Measurements from ENCODE around the gene MOCS2. TPM values are rescaled to one million over a fixed set of nuclear protein-coding genes. Genes with fewer than 3 reads are reported as not detected.

Gene MOCS2
- total RNA-seq, 1 donor from 2014 or later: 22.5 TPM

DNA sequence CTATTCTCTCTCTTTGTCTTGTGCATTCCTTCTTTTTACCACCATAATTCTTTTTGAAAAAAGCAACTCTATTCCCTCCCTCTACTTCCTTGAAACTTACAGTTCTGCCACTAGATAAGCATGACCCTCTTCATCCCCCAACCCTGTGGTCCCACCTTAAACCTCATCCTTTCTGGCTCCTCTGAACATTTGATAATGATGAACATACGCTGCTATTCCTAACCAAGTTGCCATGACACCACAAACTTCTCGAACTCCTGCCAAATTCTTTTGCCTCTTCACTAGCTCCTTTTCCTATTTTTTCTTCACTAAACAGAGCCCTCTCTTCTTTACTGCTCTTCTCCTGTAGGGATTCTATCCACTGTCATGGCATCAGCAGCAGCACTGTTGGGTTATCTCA lies 57.1 kb downstream of the MOCS2 start:
- H3K9me3 Mint-ChIP-seq: no peaks in the 10 kb centered on the region
- H3K27me3 Mint-ChIP-seq: no peaks in the 10 kb centered on the region
- H3K36me3 Mint-ChIP-seq: no peaks in the 10 kb centered on the region
- no peak for DNase-seq (ENCODE audit: extremely low spot score, unreplicated experiment)
- TF ChIP-seq, protein P1, sequence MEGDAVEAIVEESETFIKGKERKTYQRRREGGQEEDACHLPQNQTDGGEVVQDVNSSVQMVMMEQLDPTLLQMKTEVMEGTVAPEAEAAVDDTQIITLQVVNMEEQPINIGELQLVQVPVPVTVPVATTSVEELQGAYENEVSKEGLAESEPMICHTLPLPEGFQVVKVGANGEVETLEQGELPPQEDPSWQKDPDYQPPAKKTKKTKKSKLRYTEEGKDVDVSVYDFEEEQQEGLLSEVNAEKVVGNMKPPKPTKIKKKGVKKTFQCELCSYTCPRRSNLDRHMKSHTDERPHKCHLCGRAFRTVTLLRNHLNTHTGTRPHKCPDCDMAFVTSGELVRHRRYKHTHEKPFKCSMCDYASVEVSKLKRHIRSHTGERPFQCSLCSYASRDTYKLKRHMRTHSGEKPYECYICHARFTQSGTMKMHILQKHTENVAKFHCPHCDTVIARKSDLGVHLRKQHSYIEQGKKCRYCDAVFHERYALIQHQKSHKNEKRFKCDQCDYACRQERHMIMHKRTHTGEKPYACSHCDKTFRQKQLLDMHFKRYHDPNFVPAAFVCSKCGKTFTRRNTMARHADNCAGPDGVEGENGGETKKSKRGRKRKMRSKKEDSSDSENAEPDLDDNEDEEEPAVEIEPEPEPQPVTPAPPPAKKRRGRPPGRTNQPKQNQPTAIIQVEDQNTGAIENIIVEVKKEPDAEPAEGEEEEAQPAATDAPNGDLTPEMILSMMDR (conservative IDR thresholded peaks at IDR 0.05): no peak
- H3K4me3 Mint-ChIP-seq: no peak overlapping the region
- H3K27ac Mint-ChIP-seq: no peak overlapping the region
- no peaks in the 10 kb centered on the region for H3K4me1 Mint-ChIP-seq (ENCODE audit: unreplicated experiment)

DNA sequence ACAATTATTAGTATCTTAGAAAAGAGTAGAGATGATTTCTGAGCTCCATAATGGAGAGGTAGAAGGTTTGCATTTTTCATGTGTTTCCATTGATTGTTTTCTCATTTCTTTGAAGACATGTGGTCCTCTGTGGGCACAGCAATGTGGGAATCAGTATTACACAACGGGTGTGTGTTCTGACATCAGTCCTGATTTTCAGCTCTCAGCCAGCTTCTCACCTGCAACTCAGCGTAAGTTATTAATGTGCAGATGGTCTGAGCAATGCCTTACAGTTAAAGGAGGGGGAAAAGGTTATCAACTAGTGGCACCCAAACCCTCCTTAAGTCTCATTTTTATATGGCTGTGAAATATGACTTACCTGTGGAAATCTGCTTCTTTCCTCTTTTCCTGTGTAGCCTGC lies 61.3 kb downstream of the MOCS2 start:
- TF ChIP-seq, protein P1 (conservative IDR thresholded peaks at IDR 0.05): no peak
- Mint-ChIP-seq H3K36me3 (no peaks in the 10 kb centered on the region), H3K4me3 (no peak overlapping the region), H3K4me1 (ENCODE audit: unreplicated experiment) (no peaks in the 10 kb centered on the region), H3K27ac (no peak overlapping the region), H3K27me3 (no peaks in the 10 kb centered on the region), H3K9me3 (no peaks in the 10 kb centered on the region)
- DNase-seq (ENCODE audit: extremely low spot score, unreplicated experiment): no peak

Other genes starting within 250 kb of the MOCS2 start
- gene ITGA2, start 120.4 kb downstream of the MOCS2 start, total RNA-seq (ENCODE audit: low replicate concordance): 8.0 and 9.5 TPM in 2 replicates